GM19099 (cell line): ENCODE results near the gene ITFG1.

Source experiments
- POLR2A ChIP-seq: IDR thresholded peaks from 3 replicates; pipeline ENCODE4 v1.6.1; 2011; ENCODE audit warnings: low read depth; ENCODE audit not compliant: insufficient read length; ENCODE audit errors: extremely low read depth

ITFG1 gene

GRCh38 chr16:47375423-47375822 is 85.4 kb downstream of the ITFG1 start:
- no peak for TF ChIP-seq POLR2A

GRCh38 chr16:47374629-47375028 is 86.2 kb downstream of the ITFG1 start:
- no peak for TF ChIP-seq POLR2A

GRCh38 chr16:47371271-47372014 is 89.4 kb downstream of the ITFG1 start:
- no peak for TF ChIP-seq POLR2A

- no peak for TF ChIP-seq POLR2A
Measured at GRCh38 chr16:47370536-47370935, 90.3 kb downstream of the ITFG1 start.

- no peak for TF ChIP-seq POLR2A
Measured at GRCh38 chr16:47366228-47366627, 94.6 kb downstream of the ITFG1 start.

- no peak for TF ChIP-seq POLR2A
Measured at GRCh38 chr16:47363761-47364160, 97.1 kb downstream of the ITFG1 start.

- TF ChIP-seq POLR2A: no peak
Measured at GRCh38 chr16:47359478-47359877, 101.4 kb downstream of the ITFG1 start.

- TF ChIP-seq POLR2A: no peak
Measured at GRCh38 chr16:47358816-47359215, 102.0 kb downstream of the ITFG1 start.

GRCh38 chr16:47342055-47342454 is 118.8 kb downstream of the ITFG1 start:
- no peak for TF ChIP-seq POLR2A

GRCh38 chr16:47323241-47323640 is 137.6 kb downstream of the ITFG1 start:
- TF ChIP-seq POLR2A: no peak

- no peak for TF ChIP-seq POLR2A
Measured at GRCh38 chr16:47320546-47321310, 140.1 kb downstream of the ITFG1 start.

- TF ChIP-seq POLR2A: no peak
Measured at GRCh38 chr16:47317465-47318240, 143.2 kb downstream of the ITFG1 start.

- TF ChIP-seq POLR2A: no peak
Measured at GRCh38 chr16:47316442-47317015, 144.3 kb downstream of the ITFG1 start.

GRCh38 chr16:47311738-47312505 is 148.9 kb downstream of the ITFG1 start:
- no peak for TF ChIP-seq POLR2A
